Sigmoid colon (tissue), 4 donors: Measurements from ENCODE around the gene LRRC31.

ENCODE experiments used
- POLR2A ChIP-seq, 2 donors: fragments of 450-650 bp; IDR thresholded peaks; one replicate each; pipeline ENCODE4 v1.6.1; 2016; ENCODE audit warnings: antibody characterized with exemption in 2 of 2, mild to moderate bottlenecking in 2 of 2, moderate library complexity in 2 of 2
- POLR2AphosphoS5 ChIP-seq, 4 donors: sonication (generic); formaldehyde crosslinking; IDR thresholded peaks; one replicate each; pipeline ENCODE4 v1.6.1; 2017; ENCODE audit warnings: antibody characterized with exemption in 4 of 4

- no peak for TF ChIP-seq POLR2AphosphoS5 (IDR thresholded peaks at IDR 0.05)
- no peak for TF ChIP-seq POLR2A (IDR thresholded peaks at IDR 0.05)
Measured at GRCh38 chr3:169911272-169911671, 41.5 kb upstream of the LRRC31 start, which contains the start of gene SAMD7.
